ENCODE measurements around the gene ATP6V1C2.
A peak's percentile ranks its signal among the peaks of the same experiment; 100 is the strongest.

Gene ATP6V1C2

DNA sequence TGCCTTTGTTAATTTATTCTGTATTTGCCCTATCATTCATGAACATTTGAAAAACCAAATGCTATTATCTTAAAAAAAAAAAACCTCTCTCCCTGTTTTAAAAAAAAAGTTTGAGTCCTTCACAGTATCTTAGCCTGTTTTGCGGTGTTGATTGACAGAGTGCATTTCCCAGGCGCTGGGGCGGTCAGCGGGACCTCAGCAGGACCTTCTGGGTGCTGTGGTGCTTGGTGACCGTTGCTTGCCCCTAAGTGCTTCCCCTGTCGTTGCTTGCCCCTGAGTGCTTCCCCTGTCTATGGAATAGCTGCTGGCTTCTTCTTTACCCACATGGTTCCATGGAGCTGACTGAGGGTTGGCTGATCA, 12.1 kb downstream of the ATP6V1C2 start:
- DNase-seq (ENCODE audit: low spot score): no peak

DNA sequence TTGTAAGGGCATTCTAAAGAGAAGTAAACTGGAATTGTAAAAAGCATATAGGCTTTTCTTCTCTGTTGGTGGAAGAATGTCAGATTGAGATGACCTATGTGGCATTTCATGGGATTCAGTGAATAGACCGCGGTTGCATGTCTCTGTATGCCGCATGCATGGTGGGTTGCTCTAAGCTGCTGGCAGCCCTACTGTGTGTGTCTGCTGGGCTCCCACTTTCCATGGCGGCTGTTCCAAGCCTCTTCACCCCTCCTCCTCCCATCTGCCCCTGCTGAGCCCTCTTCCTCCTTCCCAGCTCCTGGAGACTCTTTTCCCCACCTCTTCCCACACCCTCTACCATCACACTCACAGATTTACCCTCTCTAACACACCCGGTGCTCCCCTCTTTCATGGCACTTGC, 12.6 kb downstream of the ATP6V1C2 start:
- no peak for DNase-seq (ENCODE audit: low spot score)

DNA sequence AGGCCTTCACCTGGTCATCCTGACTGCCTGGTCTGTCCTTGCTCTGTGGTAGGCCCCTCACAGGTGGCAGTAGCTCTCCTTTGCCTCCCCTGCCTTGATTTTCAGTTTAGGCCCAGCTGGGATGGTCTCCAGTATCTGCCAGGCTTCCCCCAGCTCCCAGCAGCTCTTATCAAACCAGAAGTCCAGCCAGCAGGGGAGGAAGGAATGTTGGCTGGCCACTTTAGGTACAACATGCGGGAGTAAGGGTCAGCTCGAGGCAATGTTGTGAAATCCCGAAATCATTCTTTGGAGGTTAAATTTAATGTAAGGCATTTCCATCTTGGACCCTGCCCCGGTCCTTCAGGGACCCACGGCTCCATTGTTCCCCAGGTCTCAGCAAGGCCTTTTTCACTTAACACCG, 16.8 kb downstream of the ATP6V1C2 start:
- no peak for DNase-seq (ENCODE audit: low spot score)

DNA sequence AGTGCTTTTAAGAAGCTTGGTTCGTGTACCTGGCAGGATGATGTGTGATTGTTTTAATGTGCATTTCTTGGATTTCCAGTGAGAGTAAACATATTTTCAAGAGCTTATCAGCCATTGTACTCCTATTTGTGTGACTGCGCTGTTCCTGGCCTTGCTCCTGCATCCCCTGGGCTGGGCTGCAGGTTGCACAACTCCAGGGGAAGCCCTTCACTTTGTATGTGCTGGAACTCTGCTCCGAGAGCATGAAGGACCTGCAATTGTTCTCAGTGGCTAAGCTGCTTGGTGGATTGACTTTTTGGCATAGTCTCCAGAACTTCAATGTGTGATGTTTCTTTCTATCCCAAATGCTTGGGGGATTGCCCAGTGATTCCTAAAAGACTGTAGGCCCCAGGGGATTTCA, 18.8 kb downstream of the ATP6V1C2 start:
- DNase-seq (ENCODE audit: low spot score): no peak

DNA sequence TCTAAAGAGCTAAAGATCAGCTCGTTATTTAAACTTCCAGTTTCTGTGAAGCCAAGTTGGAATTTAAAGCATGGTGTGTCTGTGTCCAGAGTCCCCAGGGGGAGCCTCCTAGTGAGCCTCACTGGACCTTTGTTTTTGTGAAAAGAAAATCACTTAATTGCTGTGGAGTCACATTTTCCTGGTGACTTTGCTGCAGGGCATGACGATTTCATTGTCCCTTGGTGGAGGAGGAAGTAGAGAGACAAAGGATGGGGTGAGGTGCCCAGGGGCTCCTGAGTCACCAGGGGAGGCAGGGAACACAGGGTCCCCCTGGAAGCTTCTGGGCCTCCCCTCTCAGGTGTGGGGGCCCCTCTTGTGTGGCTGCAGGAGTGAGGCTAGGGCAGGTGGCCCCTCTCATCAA, 19.7 kb downstream of the ATP6V1C2 start:
- DNase-seq (ENCODE audit: low spot score): no peak

DNA sequence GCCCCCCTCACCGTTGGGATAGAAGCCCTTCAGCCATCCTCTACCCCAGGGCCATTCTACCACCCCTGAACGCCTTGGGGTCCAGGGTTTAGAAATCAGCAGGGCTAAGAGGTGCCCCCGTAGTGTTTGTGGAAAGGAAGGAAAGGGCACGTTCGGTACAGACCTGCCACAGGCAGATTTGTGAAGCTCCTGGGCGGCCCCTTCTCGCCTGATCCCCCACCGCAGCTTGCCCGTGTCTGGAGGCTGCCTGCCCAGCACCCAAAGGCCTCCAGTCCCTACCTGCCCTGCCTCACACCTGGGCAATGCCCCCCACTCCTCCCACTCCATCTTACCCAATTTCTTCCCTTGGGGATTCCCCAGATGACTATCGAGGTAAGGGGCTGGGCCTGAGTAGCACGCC, 21.2 kb downstream of the ATP6V1C2 start:
- DNase-seq (ENCODE audit: low spot score): no peak

DNA sequence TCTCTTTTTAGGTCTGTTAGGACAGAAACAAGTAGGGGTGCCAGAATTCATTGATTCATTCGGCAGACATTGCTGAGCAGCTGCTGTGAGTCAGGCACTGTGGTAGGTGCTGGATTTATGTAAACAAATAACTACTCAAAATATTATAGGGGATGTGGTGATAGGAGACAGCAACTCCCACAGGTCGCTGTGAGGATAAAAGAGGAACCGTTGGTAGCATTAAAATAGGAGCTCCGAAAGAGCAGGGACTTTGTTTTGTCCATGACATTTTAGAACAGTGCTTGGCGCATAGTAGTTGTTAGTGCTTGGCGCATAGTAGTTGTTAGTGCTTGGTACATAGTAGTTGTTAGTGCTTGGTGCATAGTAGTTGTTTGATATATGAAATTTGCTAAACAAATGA, 29.2 kb downstream of the ATP6V1C2 start:
- no peak for DNase-seq (ENCODE audit: low spot score)

DNA sequence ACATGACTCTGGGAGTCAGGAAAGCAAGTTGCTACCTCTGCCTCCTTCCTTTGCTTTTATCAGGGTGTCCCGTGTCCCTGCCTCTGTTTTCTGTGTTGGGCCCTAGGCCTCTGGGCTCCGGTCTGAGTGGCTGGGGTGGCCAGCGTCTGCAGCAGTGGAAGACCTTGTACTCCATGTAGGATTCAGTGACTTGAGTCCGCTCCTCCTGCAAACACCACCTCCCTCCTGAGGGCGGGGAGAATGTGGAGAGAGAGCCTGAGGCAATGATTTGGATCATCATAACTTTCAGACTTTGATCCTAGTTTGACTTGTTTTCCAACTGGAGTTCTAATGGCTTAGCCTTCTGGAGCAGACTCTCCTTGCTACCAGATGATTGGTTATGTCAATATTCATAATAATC, 30.8 kb downstream of the ATP6V1C2 start:
- no peak for DNase-seq (ENCODE audit: low spot score)

DNA sequence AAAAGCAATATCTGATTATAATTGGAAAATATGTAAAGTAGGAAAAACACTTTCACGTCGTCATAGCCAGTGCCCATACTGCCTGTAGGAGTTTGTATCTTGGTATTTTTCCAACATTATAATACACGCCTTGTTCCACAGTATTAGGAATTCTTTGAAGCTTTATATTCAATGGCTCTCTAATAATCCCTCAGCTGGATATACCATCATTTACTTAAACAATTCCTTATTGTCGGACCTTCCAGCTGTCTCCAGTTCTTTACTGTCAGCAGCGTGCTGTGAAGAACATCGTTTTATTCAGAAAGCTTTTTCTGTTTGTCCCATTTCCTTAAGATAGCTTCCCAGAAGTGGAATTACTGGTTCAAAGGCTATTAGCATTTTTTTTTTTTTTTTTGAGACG, 31.7 kb downstream of the ATP6V1C2 start:
- no peak for DNase-seq (ENCODE audit: low spot score)

DNA sequence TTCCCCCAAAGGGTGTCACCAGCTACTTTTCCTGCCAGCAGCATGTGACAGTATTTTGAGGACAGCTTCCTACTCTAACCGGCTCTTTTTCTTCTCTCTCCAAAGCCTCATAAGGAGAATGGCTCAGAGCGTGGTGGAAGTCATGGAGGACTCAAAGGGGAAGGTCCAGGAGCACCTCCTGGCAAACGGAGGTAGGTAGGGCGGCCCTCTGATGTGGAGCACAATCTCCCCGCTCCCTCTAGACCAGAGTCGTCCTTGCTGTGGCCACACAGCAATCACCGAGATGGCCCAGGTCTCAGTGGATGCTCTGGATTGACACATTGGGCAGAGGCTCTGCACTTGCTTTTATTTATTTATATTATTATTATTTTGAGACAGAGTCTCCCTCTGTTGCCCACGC, 32.4 kb downstream of the ATP6V1C2 start:
- DNase-seq (ENCODE audit: low spot score): no peak

DNA sequence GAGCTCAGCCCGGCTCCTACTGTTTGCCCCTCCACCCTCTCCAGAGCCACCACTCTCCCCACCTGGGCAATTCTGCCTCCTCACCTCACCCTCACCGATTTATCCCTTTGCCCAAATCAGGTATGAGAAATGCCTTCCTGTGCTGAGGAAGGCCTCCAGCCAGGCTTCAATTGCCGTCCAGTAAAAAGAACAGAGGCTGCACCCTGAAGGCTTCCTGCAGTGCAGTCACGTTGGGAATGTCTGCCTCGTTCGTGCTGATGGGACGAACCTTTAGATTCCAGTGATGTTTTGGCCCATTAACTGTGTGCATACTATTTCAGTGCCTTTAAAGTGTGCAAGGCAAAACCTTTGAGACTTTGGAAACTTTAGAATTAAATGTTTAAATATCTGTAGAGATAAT, 34.2 kb downstream of the ATP6V1C2 start:
- no peak for DNase-seq (ENCODE audit: low spot score)

DNA sequence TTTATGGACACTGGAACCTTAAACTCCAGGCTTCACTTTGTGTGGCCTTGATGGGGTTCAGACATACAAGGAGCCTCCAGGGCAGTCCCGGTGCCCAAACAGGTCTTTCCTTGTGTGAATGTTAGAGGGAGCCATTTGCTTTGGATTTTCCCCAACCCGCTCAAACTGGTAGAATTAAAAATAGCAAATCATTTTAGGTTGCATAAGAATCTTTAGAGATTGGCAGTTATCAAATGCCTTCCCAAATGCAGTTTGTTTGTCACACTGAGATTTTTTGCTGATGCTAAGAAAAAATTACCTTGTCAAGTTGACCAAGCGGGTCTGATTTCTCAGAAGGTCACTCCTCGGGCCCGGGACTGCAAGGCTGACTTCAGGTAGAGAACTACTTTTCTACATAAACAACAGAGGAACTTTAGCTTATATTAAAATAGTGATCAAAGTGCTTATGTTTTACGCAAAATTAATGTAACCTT, 36.4 kb downstream of the ATP6V1C2 start:
- DNase-seq (ENCODE audit: low spot score): no peak

DNA sequence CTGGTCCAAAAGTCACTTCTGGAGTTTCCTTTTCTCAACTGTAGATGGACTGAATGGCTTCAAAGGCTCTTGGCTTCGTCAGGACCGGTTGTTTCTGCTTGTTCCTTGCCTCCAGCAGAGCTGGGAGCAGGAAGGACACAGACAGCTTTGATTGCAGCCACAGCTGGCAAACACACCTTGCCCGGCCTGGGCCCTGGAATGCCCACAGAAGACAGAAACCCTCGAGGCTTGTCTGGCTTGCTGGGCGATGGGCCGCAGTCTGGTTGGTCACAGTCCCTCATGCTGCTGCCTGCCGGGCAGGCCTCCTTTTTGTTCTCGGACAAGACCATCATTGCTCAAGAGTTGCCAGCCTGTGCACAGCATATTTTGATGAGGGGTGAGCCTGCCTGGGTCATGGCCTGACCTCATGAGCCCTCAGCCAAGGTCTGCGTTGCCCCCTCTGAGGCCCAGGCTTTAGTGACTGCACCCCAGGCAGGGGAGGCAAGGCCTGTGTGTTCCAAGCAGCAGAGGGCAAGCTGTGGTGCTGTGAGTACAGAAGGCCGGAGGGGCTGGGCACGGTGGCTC, 37.8 kb downstream of the ATP6V1C2 start:
- no peak for DNase-seq (ENCODE audit: low spot score)

DNA sequence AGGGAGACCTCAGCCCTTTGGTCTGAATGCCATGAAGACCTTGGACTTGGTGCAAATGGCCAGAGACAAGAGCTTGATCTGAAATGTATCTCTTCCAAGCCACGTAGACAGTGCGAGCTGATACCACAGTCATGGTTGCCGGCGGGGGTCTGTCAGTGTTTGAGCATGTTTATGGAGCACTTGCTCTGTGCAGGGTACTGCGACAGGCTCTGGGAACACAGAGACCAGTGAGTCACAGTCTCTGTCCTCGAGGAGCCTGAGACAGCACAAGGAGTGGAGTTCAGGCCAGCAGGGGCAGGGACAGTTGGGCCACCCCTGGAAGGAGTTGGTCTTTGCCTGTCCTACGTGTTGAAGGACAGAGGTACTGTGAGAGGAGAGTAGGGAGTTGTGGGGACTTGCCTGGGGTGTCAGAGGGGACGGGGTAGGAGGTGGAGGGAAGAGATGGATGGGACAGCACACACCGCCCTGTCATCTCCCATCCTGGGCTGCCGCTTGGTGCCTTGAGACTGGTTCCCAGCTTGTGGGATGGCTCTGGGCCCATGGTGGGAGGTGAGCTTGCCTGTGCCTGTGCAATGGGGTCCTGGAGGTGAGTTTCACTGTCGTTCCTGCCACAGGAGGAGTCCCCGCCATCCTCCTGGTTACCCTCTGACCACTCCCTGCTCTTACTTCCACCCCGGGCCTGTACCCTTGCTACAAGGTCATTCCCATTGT, 39.5 kb downstream of the ATP6V1C2 start:
- DNase-seq (ENCODE audit: low spot score): no peak

DNA sequence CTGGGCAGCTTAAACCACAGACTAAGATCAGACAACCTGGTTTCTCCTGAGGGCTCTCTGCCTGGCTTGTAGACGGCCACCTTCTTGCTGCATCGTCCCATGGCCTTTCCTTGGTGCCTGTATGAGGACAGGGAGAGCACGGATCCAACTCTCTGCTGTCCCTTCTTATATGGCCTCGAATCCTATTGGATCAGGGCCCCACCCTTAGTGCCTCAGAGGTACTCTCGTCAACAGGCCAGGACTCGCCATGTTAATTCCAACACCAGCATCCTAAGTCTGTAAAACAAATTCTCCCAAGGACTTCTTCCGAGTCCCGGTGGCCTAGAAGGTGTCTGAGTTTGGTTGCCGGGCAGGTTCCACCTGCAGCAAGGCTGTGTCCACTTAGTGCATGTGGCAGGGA, 40.2 kb downstream of the ATP6V1C2 start:
- DNase-seq (ENCODE audit: low spot score): no peak

DNA sequence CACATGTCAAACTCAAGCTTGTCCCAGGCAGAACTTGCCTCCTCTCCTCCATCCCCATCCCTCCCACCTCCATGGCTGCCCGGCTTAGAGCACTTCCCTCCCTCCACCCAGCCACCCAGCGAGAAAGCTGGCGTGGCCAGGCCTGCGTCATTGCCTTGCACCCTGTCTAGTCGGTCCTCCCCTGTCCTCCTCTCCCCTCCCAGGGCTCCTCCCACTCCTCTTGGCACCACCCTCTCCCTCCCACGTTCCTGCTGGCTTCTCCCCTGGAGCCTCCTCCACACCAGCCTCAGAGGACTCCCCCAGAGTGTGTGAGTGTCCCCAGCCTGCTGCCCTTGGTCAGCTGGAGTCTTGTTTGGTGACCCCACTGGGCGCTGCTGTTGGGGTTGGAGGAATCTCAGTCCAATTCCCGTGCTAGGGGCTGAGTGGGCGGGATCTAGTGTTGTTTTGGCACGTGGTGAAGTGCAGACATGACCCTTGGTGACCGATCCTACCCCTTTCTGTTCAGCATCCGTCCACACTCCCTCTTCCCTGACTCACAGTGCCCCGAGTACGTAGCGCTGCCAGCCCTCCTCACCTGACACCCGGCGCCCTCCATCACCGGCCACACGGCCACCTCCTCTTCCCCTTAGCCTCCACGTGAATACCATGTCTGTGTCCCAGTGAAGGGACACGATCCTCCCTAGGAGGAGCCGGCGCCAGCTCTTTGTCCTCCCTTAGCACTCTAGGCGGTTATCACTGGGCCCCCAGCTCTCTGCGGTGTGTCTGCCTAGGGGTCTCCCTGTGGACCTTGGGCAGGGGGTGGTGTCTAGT, 41.4 kb downstream of the ATP6V1C2 start:
- peak; percentile 80 for DNase-seq (ENCODE audit: low spot score)

DNA sequence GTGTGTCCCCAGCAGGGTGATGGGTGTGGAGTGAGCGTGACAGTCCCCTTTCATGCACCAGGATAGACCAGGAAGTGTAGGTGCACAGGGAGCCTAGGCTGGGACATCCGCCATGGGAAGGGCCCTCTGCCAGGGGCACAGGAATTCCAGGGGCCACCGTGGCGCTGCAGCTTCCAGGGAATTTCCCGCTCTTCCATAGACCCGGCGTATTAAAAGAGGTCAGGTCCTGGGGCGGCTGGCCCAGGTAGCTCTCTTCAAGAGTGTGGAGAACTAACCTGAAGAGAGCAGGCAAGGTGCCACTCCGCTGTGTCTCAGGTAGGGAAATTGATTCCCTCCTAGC, 42.0 kb downstream of the ATP6V1C2 start:
- no peak for DNase-seq (ENCODE audit: low spot score)

DNA sequence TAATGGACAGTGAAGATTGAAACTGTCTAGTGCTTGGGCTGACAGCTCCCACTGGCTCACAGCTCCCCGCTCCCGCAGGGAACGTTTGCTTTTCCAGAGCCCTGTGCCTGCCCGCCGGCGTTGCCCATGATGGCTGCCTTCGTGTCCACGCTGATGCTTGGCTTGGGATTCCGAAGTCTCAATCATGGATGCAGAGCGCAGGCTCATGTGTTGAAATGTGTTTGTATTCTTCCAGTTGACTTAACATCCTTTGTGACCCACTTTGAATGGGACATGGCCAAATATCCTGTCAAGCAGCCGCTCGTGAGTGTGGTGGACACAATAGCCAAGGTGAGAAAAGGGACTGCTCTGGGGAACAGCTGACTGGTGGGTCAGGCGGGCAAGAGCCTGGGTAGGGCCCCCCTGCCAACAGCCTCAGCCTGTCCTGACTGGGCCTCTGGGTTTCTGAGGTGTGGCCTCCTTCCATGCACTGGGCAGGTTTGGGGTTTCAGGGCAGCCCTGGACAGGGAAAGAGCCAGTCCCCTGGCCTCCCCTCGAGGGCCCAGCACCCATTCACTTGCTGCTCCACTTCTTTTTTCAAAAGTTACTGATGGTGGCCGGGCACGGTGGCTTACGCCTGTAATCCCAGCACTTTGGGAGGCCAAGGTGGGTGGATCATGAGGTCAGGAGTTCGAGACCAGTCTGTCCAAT, 42.8 kb downstream of the ATP6V1C2 start:
- no peak for DNase-seq (ENCODE audit: low spot score)

DNA sequence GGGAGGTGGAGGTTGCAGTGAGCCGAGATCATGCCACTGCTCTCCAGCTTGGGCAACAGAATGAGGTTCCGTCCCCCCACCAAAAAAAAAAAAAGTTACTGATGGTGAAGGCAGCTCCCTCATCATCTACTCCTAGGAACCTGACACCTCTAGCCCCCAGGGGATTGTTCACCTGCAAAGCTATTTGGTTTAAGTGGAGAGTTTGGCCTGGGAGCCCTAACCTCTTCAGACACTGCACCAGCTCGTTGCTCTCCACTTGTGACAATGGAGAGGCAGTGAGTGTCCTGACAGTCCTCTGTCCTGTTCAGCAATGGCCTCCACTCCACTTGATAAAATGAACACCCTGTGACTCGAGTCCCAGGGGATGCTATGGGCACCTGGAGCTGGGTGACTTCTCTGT, 43.5 kb downstream of the ATP6V1C2 start:
- no peak for DNase-seq (ENCODE audit: low spot score)

DNA sequence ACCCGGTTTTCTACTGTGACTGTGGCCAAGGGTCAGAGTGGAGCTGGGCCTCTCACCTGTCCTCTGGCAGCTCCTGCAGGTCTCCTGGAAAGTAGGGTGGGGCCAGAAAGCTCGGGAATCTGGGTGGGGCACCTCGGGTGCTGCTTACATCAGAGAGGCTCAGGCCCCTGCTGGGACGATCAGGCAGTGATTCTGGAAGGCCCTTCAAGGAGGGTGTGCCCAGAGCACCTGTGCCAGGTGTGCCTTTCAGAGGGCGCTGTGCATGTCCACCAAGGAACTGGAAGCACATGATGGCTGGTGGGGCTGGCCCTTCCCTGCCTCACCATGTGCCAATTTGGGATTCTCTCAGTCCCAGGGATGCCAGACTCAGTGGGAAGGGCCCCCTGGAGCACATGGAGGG, 44.0 kb downstream of the ATP6V1C2 start:
- DNase-seq (ENCODE audit: low spot score): no peak

DNA sequence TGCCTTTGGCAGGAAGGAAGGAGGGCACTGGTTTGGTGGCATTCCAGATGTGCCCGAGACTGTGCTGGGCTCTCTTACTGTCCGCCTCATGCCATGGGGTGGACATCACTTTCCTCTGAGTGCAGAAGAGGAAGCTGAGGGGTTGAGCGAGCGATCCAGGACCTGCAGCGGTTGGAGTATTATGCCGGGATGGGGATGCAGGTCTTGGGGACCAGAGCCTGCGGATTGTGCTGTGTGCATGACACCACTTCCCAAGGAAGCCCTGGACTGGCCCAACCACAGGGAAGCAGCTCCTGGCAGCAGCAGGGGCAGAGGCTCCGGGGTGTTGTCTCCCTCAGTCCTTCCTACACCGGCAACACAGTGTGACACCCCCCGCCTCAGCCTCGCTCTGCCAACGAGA, 44.5 kb downstream of the ATP6V1C2 start:
- no peak for DNase-seq (ENCODE audit: low spot score)

DNA sequence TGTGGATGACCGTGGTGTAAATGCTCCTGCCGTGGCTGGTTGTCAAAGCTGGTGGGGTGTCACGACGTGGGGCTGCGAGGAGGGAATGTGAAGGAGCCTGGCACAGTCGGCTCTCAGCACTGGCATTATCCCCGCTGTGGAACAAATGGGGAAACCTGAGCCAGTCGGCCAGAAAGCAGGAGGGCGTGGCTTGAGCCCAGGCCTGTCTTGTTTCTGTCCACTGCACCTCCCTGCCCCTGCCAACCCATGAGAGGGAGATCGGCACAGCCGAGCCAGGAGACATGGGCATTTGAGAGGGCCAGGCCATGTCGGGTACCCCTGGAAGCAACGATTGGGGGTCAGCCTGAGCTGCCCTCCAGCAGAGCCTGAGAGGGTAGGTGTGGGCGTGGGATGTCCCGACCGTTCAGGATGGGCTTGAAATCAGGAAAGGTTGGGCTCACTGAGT, 46.7 kb downstream of the ATP6V1C2 start:
- no peak for DNase-seq (ENCODE audit: low spot score)

Data from hepatic stellate cell (primary cell).